Choroid plexus epithelial cell (primary cell): Measurements from ENCODE around the gene EIPR1.
A peak's percentile ranks its signal among the peaks of the same experiment; 100 is the strongest.

Experiments used
- DNase-seq: peaks from one replicate; pipeline ENCODE4 v3.0.0-alpha.2; 2010; ENCODE audit warnings: low read depth
- H3K4me3 ChIP-seq: 2 replicates; pipeline ENCODE4 v1.5.1; 2011; ENCODE audit warnings: low read depth, mild to moderate bottlenecking, control low read depth, low read length, moderate library complexity
- CTCF ChIP-seq: conservative IDR thresholded peaks from 2 replicates; pipeline ENCODE4 v1.5.1; 2011; ENCODE audit warnings: low read depth, mild to moderate bottlenecking, control low read depth, inconsistent platforms, low read length, moderate library complexity

EIPR1 gene

GRCh38 chr2:3223080-3223923 lies 154.3 kb downstream of the EIPR1 start:
- peak; percentile 63 for DNase-seq
- H3K4me3 ChIP-seq: no peak overlapping the region
- no peak for TF ChIP-seq CTCF

GRCh38 chr2:3222636-3223035 lies 155.0 kb downstream of the EIPR1 start:
- DNase-seq: peak; percentile 23
- no peak for TF ChIP-seq CTCF
- no peak overlapping the region for H3K4me3 ChIP-seq

GRCh38 chr2:3219536-3219935 lies 158.1 kb downstream of the EIPR1 start:
- no peak overlapping the region for H3K4me3 ChIP-seq
- no peak for TF ChIP-seq CTCF
- no peak for DNase-seq

GRCh38 chr2:3217646-3218045 lies 160.0 kb downstream of the EIPR1 start:
- TF ChIP-seq CTCF: no peak
- no peak for DNase-seq
- no peak overlapping the region for H3K4me3 ChIP-seq

GRCh38 chr2:3216841-3217495 lies 160.7 kb downstream of the EIPR1 start:
- TF ChIP-seq CTCF: no peak
- no peak overlapping the region for H3K4me3 ChIP-seq
- DNase-seq: no peak

GRCh38 chr2:3214806-3215404 lies 162.7 kb downstream of the EIPR1 start:
- no peak for DNase-seq
- TF ChIP-seq CTCF: no peak
- H3K4me3 ChIP-seq: no peak overlapping the region
